Measurements from ENCODE around the gene MARCHF10. TPM values are rescaled to one million over a fixed set of nuclear protein-coding genes. Genes with fewer than 3 reads are reported as not detected.

MARCHF10 gene
- polyA plus RNA-seq, 3 donors: not detected

GRCh38 chr17:62668091-62668804 is 139.9 kb downstream of the MARCHF10 start:
- Histone ChIP-seq H4K20me1 (ENCODE audit: insufficient read depth, low read length) (no peaks in the 10 kb centered on the region), H2AFZ (ENCODE audit: insufficient read depth, low read depth, low read length, poor library complexity, severe bottlenecking) (no peak overlapping the region), H3K4me1 (ENCODE audit: control insufficient read depth in 1 of 2, insufficient read depth in 2 of 2, low read length in 2 of 2) (no peaks in the 10 kb centered on the region), H3K36me3 (replicated peaks in 1 of 2; ENCODE audit: control insufficient read depth in 1 of 2, insufficient read depth in 2 of 2, low read length in 2 of 2) (no peaks in the 10 kb centered on the region), H3K27me3 (ENCODE audit: control insufficient read depth in 2 of 2, insufficient read depth in 2 of 2, low read length in 2 of 2) (no peaks in the 10 kb centered on the region), H3K79me2 (ENCODE audit: insufficient read depth, low read length) (no peaks in the 10 kb centered on the region), H3K4me3 (replicated peaks in 1 of 3; ENCODE audit: low read depth in 2 of 3, low read length in 3 of 3) (no peak overlapping the region), H3K27ac (ENCODE audit: low read depth in 1 of 2, low read length in 2 of 2) (no peak overlapping the region), H3K9ac (ENCODE audit: insufficient read depth, low read length, poor library complexity, severe bottlenecking) (no peak overlapping the region), H3K4me2 (replicated peaks; ENCODE audit: extremely low read depth, low read length, poor library complexity, severe bottlenecking) (no peak overlapping the region), H3K9me3 (replicated peaks in 1 of 2; ENCODE audit: control insufficient read depth in 1 of 2, insufficient read depth in 1 of 2, low read length in 2 of 2) (no peaks in the 10 kb centered on the region)
- Mint-ChIP-seq H3K27me3 (ENCODE audit: low read depth in 3 of 3) (no peaks in the 10 kb centered on the region), H3K4me3 (no peak overlapping the region), H3K36me3 (no peaks in the 10 kb centered on the region), H3K27ac (no peak overlapping the region), H3K4me1 (peaks cover 4% of the 10 kb centered on the region), H3K9me3 (no peaks in the 10 kb centered on the region)
- intact Hi-C loops (cut with micrococcal nuclease): no loop called here
- DNase-seq: no peak
- WGBS (ENCODE audit: insufficient coverage): 85% methylated on average over 3 of the region's 10 CpGs
- no peak for TF ChIP-seq CTCF (IDR thresholded peaks at IDR 0.05)

GRCh38 chr17:62666801-62667591 is 141.1 kb downstream of the MARCHF10 start:
- no peak overlapping the region for H3K27ac Mint-ChIP-seq
- no peak for DNase-seq
- 94% methylated on average over 15 of the region's 40 CpGs for WGBS (ENCODE audit: insufficient coverage)

More at GRCh38 chr17:62666801-62667591, 141.1 kb downstream of the MARCHF10 start:
- Histone ChIP-seq H3K4me3 (replicated peaks in 1 of 3; ENCODE audit: low read depth in 2 of 3, low read length in 3 of 3) (no peak overlapping the region), H3K79me2 (ENCODE audit: insufficient read depth, low read length) (no peaks in the 10 kb centered on the region), H2AFZ (ENCODE audit: insufficient read depth, low read depth, low read length, poor library complexity, severe bottlenecking) (no peak overlapping the region), H3K27ac (ENCODE audit: low read depth in 1 of 2, low read length in 2 of 2) (no peak overlapping the region), H3K9ac (ENCODE audit: insufficient read depth, low read length, poor library complexity, severe bottlenecking) (no peak overlapping the region), H4K20me1 (ENCODE audit: insufficient read depth, low read length) (no peaks in the 10 kb centered on the region), H3K4me2 (replicated peaks; ENCODE audit: extremely low read depth, low read length, poor library complexity, severe bottlenecking) (no peak overlapping the region), H3K4me1 (ENCODE audit: control insufficient read depth in 1 of 2, insufficient read depth in 2 of 2, low read length in 2 of 2) (no peaks in the 10 kb centered on the region), H3K36me3 (replicated peaks in 1 of 2; ENCODE audit: control insufficient read depth in 1 of 2, insufficient read depth in 2 of 2, low read length in 2 of 2) (no peaks in the 10 kb centered on the region), H3K27me3 (ENCODE audit: control insufficient read depth in 2 of 2, insufficient read depth in 2 of 2, low read length in 2 of 2) (no peaks in the 10 kb centered on the region), H3K9me3 (replicated peaks in 1 of 2; ENCODE audit: control insufficient read depth in 1 of 2, insufficient read depth in 1 of 2, low read length in 2 of 2) (no peaks in the 10 kb centered on the region)
- no peak overlapping the region for H3K4me3 Mint-ChIP-seq
- H3K4me1 Mint-ChIP-seq: peaks cover 8% of the 10 kb centered on the region
- no peak for TF ChIP-seq CTCF (IDR thresholded peaks at IDR 0.05)
- H3K27me3 Mint-ChIP-seq (ENCODE audit: low read depth in 3 of 3): peaks cover 0 to 3% (median 2%) of the 10 kb centered on the region in 3 donors
- H3K9me3 Mint-ChIP-seq: peaks cover 0 to 2% (median 0%) of the 10 kb centered on the region in 7 donors
- intact Hi-C loops (cut with micrococcal nuclease): no loop called here
- no peaks in the 10 kb centered on the region for H3K36me3 Mint-ChIP-seq

Data from CD14-positive monocyte (primary cell).